Skeletal muscle tissue (tissue), 4 donors: ENCODE data around the gene CPXM2. TPM values are rescaled to one million over a fixed set of nuclear protein-coding genes. Genes with fewer than 3 reads are reported as not detected.

Experiments
- H3K27ac ChIP-seq: one replicate; pipeline ENCODE4 v1.7.0; 2013; ENCODE audit warnings: mild to moderate bottlenecking, low read depth, low read length, inconsistent platforms
- H3K27me3 ChIP-seq, 3 donors: one replicate each; pipeline ENCODE4 v1.7.0; 2013; ENCODE audit warnings: low read length in 3 of 3; ENCODE audit not compliant: control insufficient read depth in 3 of 3, insufficient read depth in 3 of 3
- H3K36me3 ChIP-seq, 3 donors: one replicate each; pipeline ENCODE4 v1.7.0; 2013; ENCODE audit warnings: low read length in 3 of 3; ENCODE audit not compliant: control insufficient read depth in 3 of 3, insufficient read depth in 3 of 3
- H3K4me1 ChIP-seq, 3 donors: one replicate each; pipeline ENCODE4 v1.7.0; 2013; ENCODE audit warnings: low read length in 3 of 3, mild to moderate bottlenecking in 3 of 3; ENCODE audit not compliant: control insufficient read depth in 3 of 3, insufficient read depth in 3 of 3
- H3K4me3 ChIP-seq, 3 donors: one replicate each; pipeline ENCODE4 v1.7.0; 2013; ENCODE audit warnings: low read length in 3 of 3
- H3K9ac ChIP-seq, 3 donors: one replicate each; pipeline ENCODE4 v1.7.0; 2013; ENCODE audit warnings: low read length in 3 of 3, mild to moderate bottlenecking in 3 of 3, moderate library complexity in 2 of 3, low read depth in 1 of 3
- H3K9me3 ChIP-seq, 3 donors: one replicate each; pipeline ENCODE4 v1.7.0; 2013; ENCODE audit warnings: low read length in 3 of 3; ENCODE audit not compliant: control insufficient read depth in 3 of 3
- total RNA-seq: library from RNA; depleted of rRNA; stranded (reverse); fragments of >200 nt; gene quantifications from one replicate; pipeline ENCODE4 v1.2.3, GENCODE V29; 2014
- donor health status: Osteomylitis.

CPXM2 gene
- total RNA-seq, 1 donor from 2014 or later = 0.52 TPM

DNA sequence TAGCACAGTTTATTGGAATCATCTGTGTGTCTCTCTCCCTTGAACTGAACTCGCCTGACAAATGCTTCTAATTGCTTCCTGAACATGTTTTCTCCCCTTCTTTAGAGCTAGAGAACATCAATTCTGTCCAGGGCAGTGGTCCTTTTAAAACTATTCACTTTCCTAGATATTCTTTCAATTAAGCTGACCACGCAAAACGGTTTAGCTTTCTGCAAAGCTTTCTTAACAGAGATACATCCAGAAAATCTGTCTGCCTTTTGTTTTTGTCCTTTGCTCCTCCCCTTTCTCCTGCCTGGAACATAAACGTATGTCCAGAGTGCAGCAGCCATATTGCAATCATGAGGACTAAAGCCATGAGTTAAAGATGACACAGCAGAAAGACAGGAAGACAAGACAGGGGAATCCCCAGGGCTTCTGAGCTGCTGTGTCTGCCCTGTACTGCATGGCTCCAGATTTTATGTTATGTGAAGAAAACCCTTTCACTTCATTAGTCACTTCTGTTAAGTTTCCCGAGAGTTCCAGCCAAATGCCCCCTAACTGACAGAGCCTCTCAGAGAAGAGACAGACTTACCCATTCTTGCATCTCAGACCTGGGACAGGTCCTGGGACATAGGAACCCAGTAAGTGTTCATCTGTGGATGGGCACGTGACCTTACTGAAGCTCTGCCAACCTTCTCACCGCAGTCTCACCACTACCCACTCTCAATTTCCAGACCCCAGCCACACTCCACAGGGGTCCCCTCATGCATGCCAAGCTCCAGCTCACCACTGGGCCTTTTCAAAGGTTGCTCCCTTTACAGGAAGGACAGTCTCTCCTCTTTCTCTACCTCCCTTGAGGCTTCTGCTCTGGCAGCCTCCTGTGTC lies 35.0 kb upstream of the CPXM2 start:
- H3K27ac ChIP-seq = no peak overlapping the region
- H3K27me3 ChIP-seq = peaks cover 0 to 4% (median 0%) of the 10 kb centered on the region in 3 donors
- H3K36me3 ChIP-seq = no peaks in the 10 kb centered on the region
- peaks cover 4 to 5% (median 5%) of the 10 kb centered on the region in 3 donors for H3K4me1 ChIP-seq
- H3K4me3 ChIP-seq = no peak overlapping the region
- peaks cover 0 to 5% (median 2%) of the 10 kb centered on the region in 3 donors for H3K9me3 ChIP-seq
- no peak overlapping the region for H3K9ac ChIP-seq

DNA sequence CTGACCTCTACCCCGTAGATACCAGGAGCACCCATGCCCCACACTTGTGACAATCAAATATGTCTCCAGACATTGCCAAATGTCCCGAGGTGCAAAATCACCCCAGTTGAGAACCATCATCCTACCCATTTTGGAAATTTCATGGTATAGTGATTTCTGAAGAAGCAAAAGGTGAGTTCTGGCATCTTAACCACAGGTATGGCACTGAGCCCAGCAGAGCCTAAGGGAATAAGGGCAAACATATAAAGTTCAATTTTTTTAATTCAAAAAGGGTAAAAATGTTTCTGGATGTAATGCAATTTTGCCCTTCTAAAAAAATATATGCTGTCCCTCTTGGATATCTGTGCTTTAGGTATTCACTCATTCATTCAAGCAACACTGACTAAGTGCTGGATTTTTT lies 30.5 kb upstream of the CPXM2 start:
- Histone ChIP-seq H3K27ac (no peak overlapping the region), H3K9me3 (peaks cover 0 to 6% (median 0%) of the 10 kb centered on the region in 3 donors), H3K4me1 (no peaks in the 10 kb centered on the region), H3K4me3 (no peak overlapping the region), H3K27me3 (peaks cover 0 to 5% (median 0%) of the 10 kb centered on the region in 3 donors), H3K36me3 (no peaks in the 10 kb centered on the region), H3K9ac (no peak overlapping the region)

DNA sequence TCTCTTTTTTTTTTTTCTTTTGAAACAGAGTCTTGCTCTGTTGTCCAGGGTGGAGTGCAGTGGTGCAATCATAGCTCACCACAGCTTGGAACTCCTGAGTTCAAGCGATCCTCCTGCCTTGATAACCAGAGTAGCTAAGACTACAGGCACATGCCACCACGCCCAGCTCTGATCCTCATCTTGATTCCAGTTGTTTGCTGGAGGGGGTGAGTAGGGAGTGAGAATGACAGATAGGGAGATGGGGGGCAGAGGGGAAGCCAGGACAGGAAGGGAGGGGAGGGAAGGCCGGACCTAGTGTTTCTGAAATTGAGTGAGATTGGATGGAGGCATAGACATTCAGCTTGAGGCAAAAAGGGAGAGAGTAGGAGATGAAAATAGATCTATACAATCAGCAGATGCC lies 25.2 kb upstream of the CPXM2 start:
- Histone ChIP-seq H3K9ac (no peak overlapping the region), H3K4me1 (peaks cover 6 to 13% (median 9%) of the 10 kb centered on the region in 3 donors), H3K36me3 (no peaks in the 10 kb centered on the region), H3K27me3 (peaks cover 0 to 2% (median 0%) of the 10 kb centered on the region in 3 donors), H3K9me3 (peaks cover 0 to 6% (median 0%) of the 10 kb centered on the region in 3 donors), H3K27ac (no peak overlapping the region), H3K4me3 (no peak overlapping the region)

DNA sequence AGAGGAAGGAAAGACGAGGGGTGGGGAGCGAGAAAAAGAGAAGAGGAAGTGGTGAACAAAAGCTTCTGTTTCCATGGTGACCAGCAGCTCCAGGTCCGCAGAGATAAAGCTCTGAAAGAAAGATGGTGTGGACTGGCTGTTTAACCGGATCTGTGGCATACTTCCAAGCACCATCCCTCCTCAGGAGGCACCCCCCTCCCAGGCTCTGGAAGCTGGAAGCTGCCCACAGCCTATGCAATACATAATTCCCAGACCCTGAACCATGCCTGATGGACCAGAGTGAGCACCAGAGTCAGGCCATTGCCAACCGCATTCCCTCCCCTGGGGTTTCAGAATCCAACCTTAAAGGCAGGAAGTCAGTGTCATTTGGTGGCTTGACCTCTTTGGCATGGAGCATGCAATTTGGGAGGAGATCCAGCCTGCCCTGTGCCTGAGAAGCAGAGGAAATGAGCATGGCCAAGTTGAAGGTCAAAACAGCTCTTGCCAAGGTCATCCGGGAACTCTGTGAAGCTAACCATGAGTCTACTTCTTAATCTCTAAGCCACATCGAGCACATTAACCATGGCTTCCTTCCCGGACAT lies 22.2 kb upstream of the CPXM2 start:
- Histone ChIP-seq H3K4me1 (peaks cover 9 to 17% (median 13%) of the 10 kb centered on the region in 3 donors), H3K27me3 (peaks cover 0 to 5% (median 3%) of the 10 kb centered on the region in 3 donors), H3K36me3 (no peaks in the 10 kb centered on the region), H3K9me3 (peaks cover 0 to 5% (median 0%) of the 10 kb centered on the region in 3 donors), H3K4me3 (no peak overlapping the region), H3K9ac (no peak overlapping the region), H3K27ac (no peak overlapping the region)

DNA sequence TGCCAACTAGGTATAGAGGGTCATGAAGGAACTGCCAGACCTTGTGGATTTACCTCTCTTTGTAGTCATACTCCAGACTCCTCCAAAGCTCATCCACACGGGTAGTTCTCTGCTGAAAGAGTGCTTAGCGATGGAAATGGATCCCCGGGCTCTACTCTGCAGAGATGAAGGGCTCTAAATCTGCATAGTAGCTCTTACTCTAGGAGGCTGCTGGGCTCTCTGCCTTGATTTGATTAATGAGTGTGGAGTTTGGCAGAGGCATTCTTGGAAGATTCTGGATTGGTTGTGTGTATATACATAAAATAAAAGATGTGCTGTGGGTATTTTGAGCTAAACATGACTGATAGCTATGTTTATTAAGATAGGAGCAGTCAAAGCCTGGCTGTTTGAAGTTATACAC lies 21.3 kb upstream of the CPXM2 start:
- Histone ChIP-seq H3K27ac (no peak overlapping the region), H3K36me3 (no peaks in the 10 kb centered on the region), H3K4me1 (peaks cover 9 to 24% (median 13%) of the 10 kb centered on the region in 3 donors), H3K27me3 (peaks cover 0 to 6% (median 5%) of the 10 kb centered on the region in 3 donors), H3K9ac (no peak overlapping the region), H3K9me3 (no peaks in the 10 kb centered on the region), H3K4me3 (no peak overlapping the region)

DNA sequence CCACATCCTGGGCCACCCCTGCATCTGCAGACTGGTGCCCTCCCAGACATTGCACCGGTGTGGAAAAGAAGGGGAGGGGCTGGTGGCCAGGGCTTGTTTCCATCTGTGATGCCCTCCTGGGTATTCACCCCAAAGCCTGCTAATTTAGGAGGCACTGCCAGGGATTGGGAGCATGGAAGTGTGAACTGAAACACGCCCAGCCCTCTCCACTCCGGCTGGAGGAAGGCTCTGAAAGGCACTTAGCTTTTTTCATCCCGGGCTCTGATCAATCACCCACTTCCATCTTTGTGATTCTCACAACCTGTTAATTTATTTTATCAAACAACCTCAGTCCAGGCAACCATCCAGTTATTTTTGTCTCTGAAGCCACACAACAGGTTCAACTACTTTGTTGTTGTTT lies 20.9 kb upstream of the CPXM2 start:
- no peak overlapping the region for H3K27ac ChIP-seq
- H3K27me3 ChIP-seq = peaks cover 0 to 6% (median 5%) of the 10 kb centered on the region in 3 donors
- no peak overlapping the region for H3K9ac ChIP-seq
- H3K4me1 ChIP-seq = peaks cover 9 to 28% (median 13%) of the 10 kb centered on the region in 3 donors
- no peaks in the 10 kb centered on the region for H3K9me3 ChIP-seq
- no peak overlapping the region for H3K4me3 ChIP-seq
- no peaks in the 10 kb centered on the region for H3K36me3 ChIP-seq

GRCh38 chr10:123911866-123912265 lies 20.3 kb upstream of the CPXM2 start:
- Histone ChIP-seq H3K9me3 (no peaks in the 10 kb centered on the region), H3K4me3 (no peak overlapping the region), H3K36me3 (no peaks in the 10 kb centered on the region), H3K9ac (no peak overlapping the region), H3K27me3 (peaks cover 0 to 6% (median 5%) of the 10 kb centered on the region in 3 donors), H3K27ac (no peak overlapping the region), H3K4me1 (peaks cover 10 to 32% (median 17%) of the 10 kb centered on the region in 3 donors)

DNA sequence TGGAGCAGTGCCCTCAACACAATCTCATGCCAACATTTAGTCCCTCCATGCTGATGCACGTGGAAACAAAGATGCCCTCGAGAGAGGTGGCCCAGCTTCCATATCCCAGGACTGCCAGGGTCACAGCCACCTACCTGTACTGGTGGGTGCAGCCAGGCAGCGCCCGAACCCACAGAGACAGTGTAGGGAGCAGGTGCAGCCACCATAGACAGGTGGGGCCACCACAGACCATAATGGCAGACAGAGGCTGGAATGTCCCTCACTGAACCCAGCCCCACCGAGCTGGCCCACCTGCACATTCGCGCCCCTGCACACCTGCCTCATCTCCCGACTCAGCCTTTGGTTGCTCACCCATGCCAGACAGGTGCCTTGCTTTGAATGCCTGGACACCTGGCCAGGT lies 18.3 kb upstream of the CPXM2 start:
- no peaks in the 10 kb centered on the region for H3K9me3 ChIP-seq
- no peak overlapping the region for H3K27ac ChIP-seq
- H3K4me3 ChIP-seq = no peak overlapping the region
- H3K27me3 ChIP-seq = peaks cover 0 to 8% (median 5%) of the 10 kb centered on the region in 3 donors
- H3K36me3 ChIP-seq = no peaks in the 10 kb centered on the region
- no peak overlapping the region for H3K9ac ChIP-seq
- peaks cover 17 to 51% (median 21%) of the 10 kb centered on the region in 3 donors for H3K4me1 ChIP-seq

GRCh38 chr10:123909426-123909825 lies 17.8 kb upstream of the CPXM2 start:
- Histone ChIP-seq H3K27me3 (peaks cover 0 to 8% (median 5%) of the 10 kb centered on the region in 3 donors), H3K36me3 (no peaks in the 10 kb centered on the region), H3K9me3 (no peaks in the 10 kb centered on the region), H3K9ac (no peak overlapping the region), H3K27ac (no peak overlapping the region), H3K4me1 (peaks cover 17 to 51% (median 21%) of the 10 kb centered on the region in 3 donors), H3K4me3 (no peak overlapping the region)

DNA sequence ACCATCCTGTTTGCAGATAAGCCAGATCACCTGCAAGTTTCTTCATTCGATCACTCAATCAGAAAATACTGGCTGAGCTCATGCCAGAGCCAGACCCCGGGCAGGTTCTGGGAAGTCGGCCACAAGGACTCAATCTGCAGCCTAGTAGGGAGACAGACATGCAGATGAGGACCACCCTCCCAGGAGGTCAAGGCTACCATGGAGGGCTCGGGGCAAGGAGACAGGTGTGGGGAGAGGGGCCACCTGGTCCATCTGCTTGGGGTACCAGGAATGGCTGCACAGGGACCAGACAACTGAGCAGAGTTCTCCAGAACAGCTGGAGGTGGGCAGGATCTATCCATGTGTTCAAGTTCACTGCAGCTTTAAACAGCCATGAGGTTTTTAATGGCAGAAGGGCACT lies 16.8 kb upstream of the CPXM2 start:
- Histone ChIP-seq H3K9ac (no peak overlapping the region), H3K4me3 (no peak overlapping the region), H3K9me3 (no peaks in the 10 kb centered on the region), H3K4me1 (peaks cover 11 to 49% (median 14%) of the 10 kb centered on the region in 3 donors), H3K27ac (no peak overlapping the region), H3K27me3 (peaks cover 0 to 8% (median 5%) of the 10 kb centered on the region in 3 donors), H3K36me3 (no peaks in the 10 kb centered on the region)
